H9 (cell line): ENCODE results near the gene MBTD1. TPM values are rescaled to one million over a fixed set of nuclear protein-coding genes. Genes with fewer than 3 reads are reported as not detected.

Experiments
- DNase-seq: peaks from one replicate; pipeline ENCODE4 v3.0.0-alpha.2; 2017
- H2AFZ ChIP-seq: one replicate; pipeline ENCODE4 v1.6.1; 2013; ENCODE audit warnings: mild to moderate bottlenecking, low read length, control low read depth, moderate library complexity
- H2AK5ac ChIP-seq: 2 replicates; pipeline ENCODE4 v1.6.1; 2013; ENCODE audit warnings: low read length, control low read depth, mixed read lengths; ENCODE audit not compliant: insufficient read length
- H2BK120ac ChIP-seq: one replicate; pipeline ENCODE4 v1.6.1; 2013; ENCODE audit warnings: low read depth, mild to moderate bottlenecking, low read length, control low read depth, inconsistent platforms; ENCODE audit not compliant: poor library complexity, severe bottlenecking
- H2BK12ac ChIP-seq: 2 replicates; pipeline ENCODE4 v1.6.1; 2013; ENCODE audit warnings: low read length, control low read depth, mixed read lengths, low read depth; ENCODE audit not compliant: insufficient read length
- H2BK15ac ChIP-seq: 2 replicates; pipeline ENCODE4 v1.6.1; 2013; ENCODE audit warnings: low read depth, low read length, control low read depth
- H2BK20ac ChIP-seq: one replicate; pipeline ENCODE4 v1.6.1; 2013; ENCODE audit warnings: low read depth, mild to moderate bottlenecking, low read length, control low read depth, inconsistent platforms; ENCODE audit not compliant: poor library complexity, severe bottlenecking
- H2BK5ac ChIP-seq: 2 replicates; pipeline ENCODE4 v1.6.1; 2013; ENCODE audit warnings: low read length, control low read depth, mixed read lengths; ENCODE audit not compliant: insufficient read length
- H3K14ac ChIP-seq: 2 replicates; pipeline ENCODE4 v1.6.1; 2013; ENCODE audit warnings: low read length, control low read depth; ENCODE audit not compliant: insufficient read depth
- H3K18ac ChIP-seq: 2 replicates; pipeline ENCODE4 v1.6.1; 2013; ENCODE audit warnings: low read depth, mild to moderate bottlenecking, mixed read lengths, low read length, control low read depth; ENCODE audit not compliant: insufficient read length
- H3K23ac ChIP-seq: 2 replicates; pipeline ENCODE4 v1.6.1; 2013; ENCODE audit warnings: low read length, control low read depth, mixed read lengths, low read depth; ENCODE audit not compliant: insufficient read length
- H3K23me2 ChIP-seq: 2 replicates; pipeline ENCODE4 v1.6.1; 2013; ENCODE audit warnings: low read depth, mild to moderate bottlenecking, mixed read lengths, low read length, control low read depth; ENCODE audit not compliant: insufficient read length, poor library complexity, severe bottlenecking
- H3K27ac ChIP-seq: 2 replicates; pipeline ENCODE4 v1.5.1; 2013; ENCODE audit warnings: low read length, control low read depth, mixed read lengths, low read depth; ENCODE audit not compliant: insufficient read length
- H3K27me3 ChIP-seq: 2 replicates; pipeline ENCODE4 v1.6.1; 2013; ENCODE audit warnings: low read length, control low read depth, inconsistent platforms; ENCODE audit not compliant: insufficient read depth
- H3K4ac ChIP-seq: 2 replicates; pipeline ENCODE4 v1.6.1; 2013; ENCODE audit warnings: low read depth, mild to moderate bottlenecking, control low read depth, inconsistent platforms, low read length, moderate library complexity
- H3K4me1 ChIP-seq: 2 replicates; pipeline ENCODE4 v1.6.1; 2013; ENCODE audit warnings: low read length, control low read depth, inconsistent platforms; ENCODE audit not compliant: insufficient read depth
- H3K4me2 ChIP-seq: 2 replicates; pipeline ENCODE4 v1.6.1; 2013; ENCODE audit warnings: low read length, control low read depth, mixed read lengths; ENCODE audit not compliant: insufficient read length, insufficient read depth
- H3K56ac ChIP-seq: 2 replicates; pipeline ENCODE4 v1.6.1; 2013; ENCODE audit warnings: low read depth, mild to moderate bottlenecking, mixed read lengths, low read length, control low read depth; ENCODE audit not compliant: insufficient read length
- H3K79me1 ChIP-seq: 2 replicates; pipeline ENCODE4 v1.6.1; 2013; ENCODE audit warnings: low read depth, mild to moderate bottlenecking, moderate library complexity, low read length, control low read depth, inconsistent platforms; ENCODE audit not compliant: insufficient read depth, poor library complexity, severe bottlenecking
- H3K79me2 ChIP-seq: 2 replicates; pipeline ENCODE4 v1.6.1; 2013; ENCODE audit warnings: low read length, control low read depth, inconsistent platforms; ENCODE audit not compliant: insufficient read depth
- H3K9ac ChIP-seq: 2 replicates; pipeline ENCODE4 v1.6.1; 2013; ENCODE audit warnings: low read length, control low read depth, mixed read lengths; ENCODE audit not compliant: insufficient read length; ENCODE audit errors: extremely low read depth
- H3K9me3 ChIP-seq: one replicate; pipeline ENCODE4 v1.6.1; 2013; ENCODE audit warnings: low read depth, low read length, inconsistent platforms; ENCODE audit not compliant: control insufficient read depth
- H3T11ph ChIP-seq: one replicate; pipeline ENCODE4 v1.6.1; 2013; ENCODE audit warnings: mild to moderate bottlenecking, low read length, control low read depth, inconsistent platforms
- H4K20me1 ChIP-seq: one replicate; pipeline ENCODE4 v1.6.1; 2013; ENCODE audit not compliant: control insufficient read depth, insufficient read length, insufficient read depth
- H4K5ac ChIP-seq: 2 replicates; pipeline ENCODE4 v1.6.1; 2013; ENCODE audit warnings: low read depth, mild to moderate bottlenecking, mixed read lengths, low read length, control low read depth; ENCODE audit not compliant: insufficient read length
- H4K8ac ChIP-seq: replicated peaks from 2 replicates; pipeline ENCODE4 v1.6.1; 2013; ENCODE audit warnings: low read length, control low read depth, mixed read lengths, low read depth; ENCODE audit not compliant: insufficient read length
- H4K91ac ChIP-seq: 2 replicates; pipeline ENCODE4 v1.6.1; 2013; ENCODE audit warnings: low read depth, mild to moderate bottlenecking, moderate library complexity, mixed read lengths, low read length, control low read depth; ENCODE audit not compliant: insufficient read length
- H3K27ac Mint-ChIP-seq, 3 experiments: 2 replicates in 2 of 3; 3 replicates in 1 of 3; pipeline ENCODE4 v1.8.0; 2020 to 2021; ENCODE audit warnings: mixed read lengths in 3 of 3, mild to moderate bottlenecking in 1 of 3, moderate library complexity in 1 of 3
- H3K27me3 Mint-ChIP-seq: 2 replicates; pipeline ENCODE4 v1.8.0; 2021; ENCODE audit warnings: low read depth, mild to moderate bottlenecking, moderate library complexity, mixed read lengths
- H3K36me3 Mint-ChIP-seq, 3 experiments: 2 replicates in 2 of 3; 3 replicates in 1 of 3; pipeline ENCODE4 v1.8.0; 2020 to 2021; ENCODE audit warnings: low read depth in 3 of 3, mixed read lengths in 3 of 3; ENCODE audit not compliant: insufficient read depth in 1 of 3
- H3K4me1 Mint-ChIP-seq, 2 experiments: 2 replicates each; pipeline ENCODE4 v1.8.0; 2020; ENCODE audit warnings: mixed read lengths in 2 of 2
- H3K4me3 Mint-ChIP-seq, 2 experiments: 2 replicates in 1 of 2; 3 replicates in 1 of 2; pipeline ENCODE4 v1.8.0; 2020 to 2021; ENCODE audit warnings: mild to moderate bottlenecking in 2 of 2, mixed read lengths in 2 of 2, moderate library complexity in 1 of 2
- H3K9me3 Mint-ChIP-seq, 2 experiments: 2 replicates in 1 of 2; 3 replicates in 1 of 2; pipeline ENCODE4 v1.8.0; 2020; ENCODE audit warnings: mild to moderate bottlenecking in 2 of 2, mixed read lengths in 2 of 2, moderate library complexity in 1 of 2
- WGBS: extraction: QIAGEN DNeasy Blood & Tissue Kit; methylation state at CpG from one replicate; pipeline ENCODE4 v1.1.7; 2013; ENCODE audit warnings: missing lambda C conversion rate, low lambda C conversion rate, mixed read lengths; ENCODE audit not compliant: insufficient read length; ENCODE audit errors: extremely low coverage; 5-methylcytosine and 5-hydroxymethylcytosine counted together
- total RNA-seq: library from RNA; stranded (reverse); gene quantifications from 2 replicates; pipeline ENCODE4 v1.2.1, GENCODE V29; 2021
- TF ChIP-seq, protein P1 (sequence below): fragments of 200-600 bp; sonication (generic); conservative IDR thresholded peaks from 3 replicates; pipeline ENCODE4 v1.8.0; 2021; ENCODE audit warnings: antibody characterized with exemption, mild to moderate bottlenecking

Gene MBTD1
- total RNA-seq, 1 experiment from 2014 or later: 49.6 TPM

DNA sequence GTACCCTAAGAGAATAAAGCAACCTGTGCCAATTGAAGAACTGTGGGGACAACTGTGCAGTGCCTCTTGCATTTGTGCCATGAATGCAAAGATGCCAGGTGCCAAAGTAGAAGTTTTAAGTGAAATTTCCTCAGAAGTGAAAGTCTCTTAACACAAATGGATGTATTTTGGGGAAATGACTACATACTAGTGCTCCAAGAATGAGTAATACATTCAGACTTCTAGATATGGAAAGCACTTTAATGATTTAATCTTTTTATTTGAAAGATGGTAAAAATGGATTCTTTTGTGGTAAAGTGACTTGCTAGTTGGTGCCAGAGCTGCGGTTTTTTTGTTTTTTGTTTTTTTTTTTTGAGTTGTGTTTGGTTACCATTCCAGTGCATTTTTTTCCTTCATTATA, 15.5 kb upstream of the MBTD1 start:
- H2BK20ac ChIP-seq: no peak overlapping the region
- H3K27ac Mint-ChIP-seq: no peak overlapping the region
- no peak overlapping the region for H2BK12ac ChIP-seq
- no peak overlapping the region for H2AK5ac ChIP-seq
- TF ChIP-seq, protein P1, sequence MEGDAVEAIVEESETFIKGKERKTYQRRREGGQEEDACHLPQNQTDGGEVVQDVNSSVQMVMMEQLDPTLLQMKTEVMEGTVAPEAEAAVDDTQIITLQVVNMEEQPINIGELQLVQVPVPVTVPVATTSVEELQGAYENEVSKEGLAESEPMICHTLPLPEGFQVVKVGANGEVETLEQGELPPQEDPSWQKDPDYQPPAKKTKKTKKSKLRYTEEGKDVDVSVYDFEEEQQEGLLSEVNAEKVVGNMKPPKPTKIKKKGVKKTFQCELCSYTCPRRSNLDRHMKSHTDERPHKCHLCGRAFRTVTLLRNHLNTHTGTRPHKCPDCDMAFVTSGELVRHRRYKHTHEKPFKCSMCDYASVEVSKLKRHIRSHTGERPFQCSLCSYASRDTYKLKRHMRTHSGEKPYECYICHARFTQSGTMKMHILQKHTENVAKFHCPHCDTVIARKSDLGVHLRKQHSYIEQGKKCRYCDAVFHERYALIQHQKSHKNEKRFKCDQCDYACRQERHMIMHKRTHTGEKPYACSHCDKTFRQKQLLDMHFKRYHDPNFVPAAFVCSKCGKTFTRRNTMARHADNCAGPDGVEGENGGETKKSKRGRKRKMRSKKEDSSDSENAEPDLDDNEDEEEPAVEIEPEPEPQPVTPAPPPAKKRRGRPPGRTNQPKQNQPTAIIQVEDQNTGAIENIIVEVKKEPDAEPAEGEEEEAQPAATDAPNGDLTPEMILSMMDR: no peak
- no peaks in the 10 kb centered on the region for H3K23me2 ChIP-seq
- no peak overlapping the region for H3K27ac ChIP-seq
- DNase-seq: no peak
- no CpG with 5 or more reads among the region's 1 CpG for WGBS
- H3K27me3 Mint-ChIP-seq: no peaks in the 10 kb centered on the region
- H3K36me3 Mint-ChIP-seq: peaks cover 33 to 90% (median 74%) of the 10 kb centered on the region in 3 experiments; a peak in 6 of 7 replicates
- no peak overlapping the region for H2AFZ ChIP-seq
- H3K23ac ChIP-seq: no peak overlapping the region
- H2BK120ac ChIP-seq: no peak overlapping the region
- no peak overlapping the region for H2BK15ac ChIP-seq
- H3K9me3 Mint-ChIP-seq: no peaks in the 10 kb centered on the region
- H3K4ac ChIP-seq: no peak overlapping the region
- no peaks in the 10 kb centered on the region for H3K79me1 ChIP-seq
- no peak overlapping the region for H3K9ac ChIP-seq
- no peak overlapping the region for H3K18ac ChIP-seq
- H4K91ac ChIP-seq: no peak overlapping the region
- no peak overlapping the region for H4K5ac ChIP-seq
- H3K9me3 ChIP-seq: no peaks in the 10 kb centered on the region
- no peak overlapping the region for H3K56ac ChIP-seq
- H3K79me2 ChIP-seq: peaks cover under 1% of the 10 kb centered on the region; the same call in 1 of the 2 replicates
- no peaks in the 10 kb centered on the region for H3K4me1 ChIP-seq
- H3K27me3 ChIP-seq: no peaks in the 10 kb centered on the region
- H4K20me1 ChIP-seq: no peaks in the 10 kb centered on the region
- no peak overlapping the region for H3K4me3 Mint-ChIP-seq
- no peak overlapping the region for H3K14ac ChIP-seq
- no peak overlapping the region for H4K8ac ChIP-seq
- no peak overlapping the region for H3T11ph ChIP-seq
- H3K4me1 Mint-ChIP-seq: no peaks in the 10 kb centered on the region
- H3K4me2 ChIP-seq: no peak overlapping the region
- H2BK5ac ChIP-seq: no peak overlapping the region
